Measurements from ENCODE around the gene SPSB3.

Gene SPSB3

DNA sequence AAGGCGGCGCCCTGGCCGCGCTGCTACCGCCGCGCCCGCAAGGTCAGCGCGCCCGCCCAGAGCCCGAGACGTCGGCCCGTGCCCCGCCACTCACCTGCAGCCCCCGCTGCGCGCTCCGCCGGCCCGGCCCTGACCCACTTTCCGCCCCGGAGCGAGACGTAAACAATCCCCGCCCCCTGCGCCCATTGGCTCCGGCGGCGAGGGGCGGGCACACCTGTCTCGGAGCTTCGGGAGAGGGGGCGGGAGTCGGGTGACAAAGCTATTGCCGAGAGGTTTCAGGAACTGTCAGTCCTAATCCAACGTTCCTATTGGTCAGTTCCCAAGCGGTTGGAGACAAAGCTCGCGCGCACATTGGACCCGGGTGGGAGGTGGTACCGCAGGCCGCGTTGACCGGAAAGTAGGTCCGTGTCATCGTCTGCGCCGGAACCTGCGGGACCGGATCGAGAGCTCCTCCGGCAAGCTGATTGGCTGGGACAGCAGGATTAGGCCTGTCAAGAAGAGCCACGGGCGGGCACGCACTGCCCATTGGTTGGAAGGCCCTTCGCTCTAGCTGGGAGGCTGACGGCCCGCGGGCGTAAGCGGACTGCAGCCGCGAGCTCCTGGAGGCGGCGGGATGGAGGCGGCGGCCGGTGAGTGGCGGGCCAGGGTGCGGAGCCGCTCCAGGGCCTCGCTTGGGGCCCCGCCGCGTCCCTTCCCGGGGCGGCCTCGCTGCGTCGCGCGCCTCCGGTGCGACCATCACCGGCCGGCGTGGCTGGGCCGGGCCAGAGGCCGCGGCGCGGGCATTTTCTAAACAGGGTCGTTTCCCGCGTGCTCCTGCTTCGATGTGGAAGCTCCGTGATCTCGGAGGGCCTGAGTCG lies at the start of gene SPSB3, which contains the start of gene NUBP2:
SPSB3 (minus strand) TSS at position 164 of the 857 bp plus-strand sequence. CDS start 1,088 bp downstream, outside the sequence.
NUBP2 (plus strand) TSS at position 553 of the 857 bp plus-strand sequence; CDS start at position 614, 61 bp downstream.
- peak; percentile 99 for DNase-seq

GRCh38 chr16:1831186-1832075 lies 49.1 kb upstream of the SPSB3 start:
- DNase-seq: no peak

- DNase-seq: no peak
Measured at GRCh38 chr16:1830213-1830612, 47.8 kb upstream of the SPSB3 start.

DNA sequence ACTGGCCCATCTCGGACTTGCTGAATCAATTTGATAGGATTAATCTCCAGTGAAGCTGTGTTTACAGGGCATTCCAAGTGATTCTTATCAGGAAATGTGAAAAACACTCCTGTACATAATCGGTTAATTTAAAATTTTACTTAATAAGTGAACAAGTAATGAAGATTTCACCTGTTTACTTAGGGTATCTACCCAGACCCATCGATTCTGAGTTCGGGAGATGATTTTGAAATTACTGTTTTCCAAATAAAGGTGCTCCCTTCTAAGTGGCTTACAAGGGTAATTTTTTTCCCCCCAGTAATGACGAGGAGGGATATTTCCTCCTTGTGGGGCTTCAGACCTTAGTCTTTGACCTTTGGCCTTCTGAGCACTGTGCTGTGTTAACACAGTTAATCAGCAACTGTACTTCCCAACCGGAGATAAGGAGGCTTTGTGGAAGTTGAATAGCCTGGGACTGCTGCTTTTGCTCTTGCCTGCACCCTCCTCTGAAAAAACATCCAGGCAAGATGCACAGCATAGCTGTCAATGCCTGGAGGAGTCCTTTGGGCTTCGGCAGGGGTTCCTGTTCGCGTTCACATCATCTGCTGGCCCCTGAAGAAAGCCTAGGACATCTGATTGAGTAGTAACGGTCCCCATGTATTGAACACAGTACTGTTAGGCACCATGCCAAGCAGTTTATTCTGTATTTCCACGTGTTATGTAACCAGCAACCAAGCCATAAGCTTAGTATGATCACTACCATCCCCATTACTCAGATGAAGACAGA lies 46.5 kb upstream of the SPSB3 start:
- DNase-seq: no peak

- DNase-seq: peak; percentile 96
Measured at GRCh38 chr16:1826691-1827573, 44.6 kb upstream of the SPSB3 start, which contains the start of the genes FAHD1 and HAGH. TSS of gene FAHD1 (plus strand) at chr16:1827206. CDS start at chr16:1827239, 33 bp downstream. TSS of gene HAGH (minus strand) at chr16:1826825. CDS start at chr16:1826787, 38 bp downstream.

GRCh38 chr16:1825864-1826690 lies 43.7 kb upstream of the SPSB3 start:
- DNase-seq: peak; percentile 90

DNA sequence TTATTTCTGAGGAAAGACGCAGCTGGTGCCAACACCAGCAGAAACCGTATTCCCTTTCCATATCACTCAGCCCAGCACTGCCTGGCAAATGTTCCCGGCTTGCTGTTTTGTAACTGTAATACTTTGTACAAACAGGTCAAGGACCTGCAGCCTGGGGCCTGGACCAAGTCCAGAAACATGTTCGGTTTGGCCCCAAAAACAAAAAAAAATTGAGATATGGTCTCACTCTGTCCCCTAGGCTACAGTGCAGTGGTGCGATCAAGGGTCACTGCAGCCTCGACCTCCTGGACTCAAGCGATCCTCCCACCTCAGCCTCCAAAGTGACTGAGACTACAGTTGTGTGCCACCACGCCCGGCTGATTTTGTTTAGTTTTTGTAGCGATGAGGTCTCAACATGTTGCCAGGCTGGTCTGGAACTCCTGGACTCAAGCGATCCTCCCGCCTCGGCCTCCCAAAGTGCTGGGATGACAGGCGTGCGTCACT lies 43.1 kb upstream of the SPSB3 start:
- no peak for DNase-seq

DNA sequence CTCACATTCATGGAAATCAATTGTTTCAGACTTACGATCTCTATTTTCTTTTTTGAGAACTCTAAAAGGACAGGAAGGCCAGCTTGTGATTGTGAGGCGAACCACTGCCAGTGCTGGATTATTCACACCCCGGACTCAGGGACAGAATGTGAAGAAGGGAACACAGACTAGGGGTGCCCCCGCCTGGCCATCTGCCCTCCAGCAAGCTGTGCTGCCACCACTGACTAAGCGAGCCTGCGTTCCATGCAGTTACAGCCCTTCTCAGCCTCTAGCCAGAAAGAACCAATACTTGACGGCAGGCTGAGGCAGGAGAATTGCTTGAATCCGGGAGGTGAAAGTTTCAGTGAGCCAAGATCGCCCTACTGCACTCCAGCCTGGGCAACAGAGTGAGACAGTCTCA lies 41.5 kb upstream of the SPSB3 start:
- DNase-seq: no peak

DNA sequence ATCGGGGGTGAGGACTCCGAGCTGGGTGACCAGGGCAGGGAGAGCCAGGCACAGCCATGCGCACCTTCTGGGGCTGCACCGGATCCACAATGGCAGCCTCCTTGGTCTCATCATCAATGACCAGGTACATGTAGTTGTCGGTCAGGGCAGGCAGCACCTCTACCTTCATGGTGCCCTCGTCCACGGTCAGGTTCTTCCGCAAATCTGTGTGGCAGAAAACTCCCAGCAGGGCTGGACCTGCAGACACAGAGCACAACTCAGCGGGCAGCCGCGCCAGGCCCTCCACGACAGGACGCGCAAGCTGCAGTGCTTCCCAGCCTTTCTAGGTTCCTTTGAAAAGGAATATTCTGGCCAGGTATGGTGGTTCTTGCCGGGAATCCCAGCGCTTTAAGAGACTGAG lies 40.4 kb upstream of the SPSB3 start:
- DNase-seq: no peak

- DNase-seq: no peak
Measured at GRCh38 chr16:1821861-1822611, 39.7 kb upstream of the SPSB3 start.

DNA sequence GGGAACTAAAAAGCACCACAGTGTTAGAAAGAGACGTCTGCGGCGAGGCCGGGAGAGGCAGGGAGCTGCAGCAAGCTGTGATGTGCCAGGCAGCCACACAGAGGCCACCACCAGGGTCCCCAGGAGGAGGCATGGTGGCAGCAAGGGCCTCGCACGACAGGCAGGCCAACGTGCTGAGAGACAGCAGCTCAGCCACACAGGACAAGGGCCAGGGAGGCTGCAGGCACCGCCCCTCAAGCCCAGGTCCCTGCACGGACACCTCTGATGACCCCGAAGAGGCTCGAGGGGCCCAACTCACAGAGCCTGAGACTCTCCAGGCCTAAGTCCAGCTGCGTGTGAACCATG lies 38.5 kb upstream of the SPSB3 start:
- no peak for DNase-seq

- DNase-seq: no peak
Measured at GRCh38 chr16:1820096-1820945, 38.0 kb upstream of the SPSB3 start.

GRCh38 chr16:1819611-1820010 lies 37.2 kb upstream of the SPSB3 start:
- no peak for DNase-seq

GRCh38 chr16:1818873-1819525 lies 36.6 kb upstream of the SPSB3 start:
- no peak for DNase-seq

DNA sequence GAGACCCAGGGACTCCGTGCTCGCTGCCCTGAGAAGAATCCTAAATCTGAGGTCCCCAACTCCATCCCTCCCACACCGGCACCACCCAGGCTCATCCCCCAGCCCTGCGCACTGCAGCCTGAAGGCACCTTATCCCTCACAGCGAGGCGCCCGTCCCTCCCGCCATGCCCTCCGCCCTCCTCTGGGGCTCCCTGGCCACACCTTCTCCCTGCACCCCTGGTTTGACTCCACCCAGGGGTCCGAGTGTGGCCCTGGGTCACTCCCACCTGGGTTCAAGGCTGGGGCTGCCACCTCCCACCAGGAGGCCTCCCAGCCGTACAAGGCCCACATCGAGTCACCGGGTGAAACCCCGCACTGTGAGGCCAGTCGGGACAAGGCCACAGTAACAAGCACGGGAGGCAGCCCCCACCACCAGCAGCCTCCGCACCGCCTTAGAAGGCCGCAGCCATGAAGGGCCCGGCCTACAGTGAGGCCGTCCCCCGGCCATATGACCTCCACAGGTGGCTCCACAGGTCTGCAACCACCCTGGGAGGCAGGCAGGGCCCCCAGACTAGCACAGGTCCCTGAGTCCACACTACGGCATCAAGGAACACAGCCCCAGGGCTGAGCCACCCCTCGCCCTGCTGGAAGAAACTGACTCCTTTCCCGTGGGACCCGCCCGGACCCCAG lies 36.0 kb upstream of the SPSB3 start:
- no peak for DNase-seq

- no peak for DNase-seq
Measured at GRCh38 chr16:1817716-1818115, 35.3 kb upstream of the SPSB3 start.

DNA sequence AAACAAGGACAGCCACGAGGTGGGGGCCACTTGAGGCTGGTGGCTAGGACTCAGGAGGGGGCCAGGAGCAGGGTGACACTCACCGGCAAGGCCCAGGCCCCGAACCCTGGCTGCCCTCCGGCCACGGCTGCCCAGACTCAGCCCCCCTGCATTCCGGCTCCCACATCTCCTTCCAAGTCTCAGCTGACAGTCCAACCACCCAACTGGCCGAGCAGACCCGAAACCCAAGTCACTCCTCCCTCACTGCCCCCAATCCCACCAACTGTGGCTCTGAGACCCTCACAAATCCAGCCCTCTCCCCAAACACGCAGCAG lies 34.9 kb upstream of the SPSB3 start:
- no peak for DNase-seq

Data from activated effector memory CD4-positive, alpha-beta T cell treated with anti-CD3 and anti-CD28 coated beads, Interleukin-2, amount 50 U/mL, for 16 hours (primary cell).